Activated T-helper 17 cell treated with anti-CD3 and anti-CD28 coated beads, Interleukin-2, amount 50 U/mL, for 72 hours (primary cell): ENCODE measurements around the gene ERFE. TPM values are rescaled to one million over a fixed set of nuclear protein-coding genes. Genes with fewer than 3 reads are reported as not detected.

ENCODE experiments used
- ATAC-seq: fragments of 150-1000 bp; cut with Tn5 transposase; replicated peaks from 2 replicates; pipeline ENCODE4 v1.10.0; 2021; ENCODE audit warnings: mild to moderate bottlenecking, moderate library complexity
- H3K27ac Mint-ChIP-seq: one replicate; pipeline ENCODE4 v1.8.0; 2022; ENCODE audit warnings: mixed read lengths
- H3K27me3 Mint-ChIP-seq: one replicate; pipeline ENCODE4 v1.8.0; 2022; ENCODE audit warnings: mixed read lengths
- H3K36me3 Mint-ChIP-seq: one replicate; pipeline ENCODE4 v1.8.0; 2022; ENCODE audit warnings: low read depth, mild to moderate bottlenecking, mixed read lengths
- H3K4me1 Mint-ChIP-seq: one replicate; pipeline ENCODE4 v1.8.0; 2022; ENCODE audit warnings: mixed read lengths
- H3K4me3 Mint-ChIP-seq: one replicate; pipeline ENCODE4 v1.8.0; 2022; ENCODE audit warnings: mild to moderate bottlenecking, mixed read lengths
- H3K9me3 Mint-ChIP-seq: one replicate; pipeline ENCODE4 v1.8.0; 2022; ENCODE audit warnings: mixed read lengths
- total RNA-seq, 2 donors: library from RNA; stranded (reverse); gene quantifications; one replicate each; pipeline ENCODE4 v1.2.3, GENCODE V29; 2022

ERFE gene
- total RNA-seq, 2 donors from 2014 or later = not detected

- no peak overlapping the region for H3K4me3 Mint-ChIP-seq
- H3K9me3 Mint-ChIP-seq = no peaks in the 10 kb centered on the region
- no peak for ATAC-seq
- no peaks in the 10 kb centered on the region for H3K36me3 Mint-ChIP-seq
- H3K27ac Mint-ChIP-seq = no peak overlapping the region
- H3K4me1 Mint-ChIP-seq = no peaks in the 10 kb centered on the region
- peaks cover 5% of the 10 kb centered on the region for H3K27me3 Mint-ChIP-seq
These were observed 4.2 kb upstream of the ERFE start for GRCh38 chr2:238154570-238154969.

GRCh38 chr2:238155051-238155760 is 3.6 kb upstream of the ERFE start:
- H3K36me3 Mint-ChIP-seq = no peaks in the 10 kb centered on the region
- H3K4me1 Mint-ChIP-seq = no peaks in the 10 kb centered on the region
- H3K27ac Mint-ChIP-seq = no peak overlapping the region
- no peaks in the 10 kb centered on the region for H3K9me3 Mint-ChIP-seq
- H3K27me3 Mint-ChIP-seq = peaks cover 7% of the 10 kb centered on the region
- H3K4me3 Mint-ChIP-seq = no peak overlapping the region
- no peak for ATAC-seq

GRCh38 chr2:238155761-238156694 is 2.7 kb upstream of the ERFE start:
- no peak overlapping the region for H3K27ac Mint-ChIP-seq
- H3K36me3 Mint-ChIP-seq = no peaks in the 10 kb centered on the region
- H3K4me3 Mint-ChIP-seq = no peak overlapping the region
- H3K4me1 Mint-ChIP-seq = no peaks in the 10 kb centered on the region
- no peaks in the 10 kb centered on the region for H3K9me3 Mint-ChIP-seq
- ATAC-seq = no peak
- peaks cover 7% of the 10 kb centered on the region for H3K27me3 Mint-ChIP-seq

- Mint-ChIP-seq H3K4me1 (no peaks in the 10 kb centered on the region), H3K4me3 (no peak overlapping the region), H3K27me3 (peaks cover 7% of the 10 kb centered on the region), H3K27ac (no peak overlapping the region), H3K36me3 (no peaks in the 10 kb centered on the region), H3K9me3 (no peaks in the 10 kb centered on the region)
- no peak for ATAC-seq
These were observed 1.2 kb upstream of the ERFE start for GRCh38 chr2:238157506-238158017.

GRCh38 chr2:238158018-238158508 is 707 bp upstream of the ERFE start:
- Mint-ChIP-seq H3K36me3 (no peaks in the 10 kb centered on the region), H3K9me3 (no peaks in the 10 kb centered on the region), H3K4me3 (no peak overlapping the region), H3K27me3 (peaks cover 7% of the 10 kb centered on the region), H3K27ac (no peak overlapping the region), H3K4me1 (no peaks in the 10 kb centered on the region)
- ATAC-seq = no peak

- no peaks in the 10 kb centered on the region for H3K36me3 Mint-ChIP-seq
- H3K27ac Mint-ChIP-seq = no peak overlapping the region
- peak overlapping the region; percentile 60 for H3K4me3 Mint-ChIP-seq
- H3K9me3 Mint-ChIP-seq = no peaks in the 10 kb centered on the region
- peak; percentile 47 for ATAC-seq
- peaks cover 7% of the 10 kb centered on the region for H3K27me3 Mint-ChIP-seq
- no peaks in the 10 kb centered on the region for H3K4me1 Mint-ChIP-seq
These were observed 335 bp downstream of the ERFE start for GRCh38 chr2:238159071-238159539.

- no peaks in the 10 kb centered on the region for H3K4me1 Mint-ChIP-seq
- no peaks in the 10 kb centered on the region for H3K36me3 Mint-ChIP-seq
- ATAC-seq = no peak
- H3K4me3 Mint-ChIP-seq = peak overlapping the region; percentile 60
- peaks cover 7% of the 10 kb centered on the region for H3K27me3 Mint-ChIP-seq
- no peak overlapping the region for H3K27ac Mint-ChIP-seq
- H3K9me3 Mint-ChIP-seq = no peaks in the 10 kb centered on the region
These were observed 963 bp downstream of the ERFE start for GRCh38 chr2:238159661-238160205.

GRCh38 chr2:238160206-238161129 is 1.7 kb downstream of the ERFE start:
- H3K36me3 Mint-ChIP-seq = no peaks in the 10 kb centered on the region
- no peaks in the 10 kb centered on the region for H3K9me3 Mint-ChIP-seq
- H3K27me3 Mint-ChIP-seq = peaks cover 7% of the 10 kb centered on the region
- no peaks in the 10 kb centered on the region for H3K4me1 Mint-ChIP-seq
- H3K27ac Mint-ChIP-seq = no peak overlapping the region
- H3K4me3 Mint-ChIP-seq = peak overlapping the region; percentile 7
- ATAC-seq = no peak

GRCh38 chr2:238161291-238162051 is 2.7 kb downstream of the ERFE start:
- Mint-ChIP-seq H3K4me3 (no peak overlapping the region), H3K4me1 (no peaks in the 10 kb centered on the region), H3K9me3 (no peaks in the 10 kb centered on the region), H3K27me3 (peaks cover 7% of the 10 kb centered on the region), H3K36me3 (no peaks in the 10 kb centered on the region), H3K27ac (no peak overlapping the region)
- no peak for ATAC-seq

GRCh38 chr2:238162251-238162845 is 3.6 kb downstream of the ERFE start:
- no peaks in the 10 kb centered on the region for H3K4me1 Mint-ChIP-seq

GRCh38 chr2:238162846-238163441 is 4.2 kb downstream of the ERFE start:
- H3K4me1 Mint-ChIP-seq = no peaks in the 10 kb centered on the region
- H3K27ac Mint-ChIP-seq = no peak overlapping the region
- no peak for ATAC-seq
- H3K9me3 Mint-ChIP-seq = no peaks in the 10 kb centered on the region
- peaks cover 7% of the 10 kb centered on the region for H3K27me3 Mint-ChIP-seq
- H3K4me3 Mint-ChIP-seq = no peak overlapping the region
- H3K36me3 Mint-ChIP-seq = no peaks in the 10 kb centered on the region

More at GRCh38 chr2:238162251-238162845, 3.6 kb downstream of the ERFE start:
- H3K27me3 Mint-ChIP-seq = peaks cover 7% of the 10 kb centered on the region
- H3K36me3 Mint-ChIP-seq = no peaks in the 10 kb centered on the region
- H3K9me3 Mint-ChIP-seq = no peaks in the 10 kb centered on the region
- no peak overlapping the region for H3K4me3 Mint-ChIP-seq
- ATAC-seq = no peak
- no peak overlapping the region for H3K27ac Mint-ChIP-seq

- H3K9me3 Mint-ChIP-seq = no peaks in the 10 kb centered on the region
- H3K36me3 Mint-ChIP-seq = peaks cover 3% of the 10 kb centered on the region
- H3K27me3 Mint-ChIP-seq = peaks cover 7% of the 10 kb centered on the region
- no peak for ATAC-seq
- H3K4me1 Mint-ChIP-seq = no peaks in the 10 kb centered on the region
- no peak overlapping the region for H3K27ac Mint-ChIP-seq
- no peak overlapping the region for H3K4me3 Mint-ChIP-seq
These were observed 4.9 kb downstream of the ERFE start for GRCh38 chr2:238163481-238164198.
